Body of pancreas (tissue), 4 donors: ENCODE data around the gene PPP1CA.

ENCODE experiments used
- POLR2A ChIP-seq, 3 donors: fragments of 450-650 bp; IDR thresholded peaks; one replicate each; pipeline ENCODE4 v1.6.1; 2016; ENCODE audit warnings: antibody characterized with exemption in 3 of 3, mild to moderate bottlenecking in 2 of 3
- TF ChIP-seq, protein P1 (sequence below), 7 experiments: fragments of 450-650 bp in 4 of 7; fragments of 200-600 bp in 3 of 7; sonication (generic) in 3 of 7; IDR thresholded peaks; one replicate each; pipeline ENCODE4 v1.5.1; 2016 to 2019; ENCODE audit warnings: antibody characterized with exemption in 7 of 7

- no peak for TF ChIP-seq POLR2A (IDR thresholded peaks at IDR 0.05)
- TF ChIP-seq, protein P1, sequence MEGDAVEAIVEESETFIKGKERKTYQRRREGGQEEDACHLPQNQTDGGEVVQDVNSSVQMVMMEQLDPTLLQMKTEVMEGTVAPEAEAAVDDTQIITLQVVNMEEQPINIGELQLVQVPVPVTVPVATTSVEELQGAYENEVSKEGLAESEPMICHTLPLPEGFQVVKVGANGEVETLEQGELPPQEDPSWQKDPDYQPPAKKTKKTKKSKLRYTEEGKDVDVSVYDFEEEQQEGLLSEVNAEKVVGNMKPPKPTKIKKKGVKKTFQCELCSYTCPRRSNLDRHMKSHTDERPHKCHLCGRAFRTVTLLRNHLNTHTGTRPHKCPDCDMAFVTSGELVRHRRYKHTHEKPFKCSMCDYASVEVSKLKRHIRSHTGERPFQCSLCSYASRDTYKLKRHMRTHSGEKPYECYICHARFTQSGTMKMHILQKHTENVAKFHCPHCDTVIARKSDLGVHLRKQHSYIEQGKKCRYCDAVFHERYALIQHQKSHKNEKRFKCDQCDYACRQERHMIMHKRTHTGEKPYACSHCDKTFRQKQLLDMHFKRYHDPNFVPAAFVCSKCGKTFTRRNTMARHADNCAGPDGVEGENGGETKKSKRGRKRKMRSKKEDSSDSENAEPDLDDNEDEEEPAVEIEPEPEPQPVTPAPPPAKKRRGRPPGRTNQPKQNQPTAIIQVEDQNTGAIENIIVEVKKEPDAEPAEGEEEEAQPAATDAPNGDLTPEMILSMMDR (IDR thresholded peaks at IDR 0.05): no peak
These were observed 14.1 kb downstream of the PPP1CA start for GRCh38 chr11:67387518-67387917.
